Urinary bladder (tissue), 4 donors: Measurements from ENCODE around the gene OOSP4B. TPM values are rescaled to one million over a fixed set of nuclear protein-coding genes. Genes with fewer than 3 reads are reported as not detected.
"Not testable (repeated sequence)": the region's sequence is repeated elsewhere in the genome, so short reads cannot be mapped to it uniquely, and the experiment has no call there.

ENCODE experiments used
- DNase-seq: peaks from one replicate; pipeline ENCODE4 v3.0.0-alpha.2; 2015; ENCODE audit errors: extremely low spot score
- H3K27ac ChIP-seq: one replicate; pipeline ENCODE4 v1.5.1; 2013; ENCODE audit warnings: low read depth, mild to moderate bottlenecking, moderate library complexity
- H3K36me3 ChIP-seq: one replicate; pipeline ENCODE4 v1.6.1; 2013; ENCODE audit warnings: mild to moderate bottlenecking, moderate library complexity; ENCODE audit not compliant: insufficient read depth
- H3K4me1 ChIP-seq: one replicate; pipeline ENCODE4 v1.6.1; 2013; ENCODE audit warnings: mild to moderate bottlenecking, moderate library complexity; ENCODE audit not compliant: insufficient read depth
- H3K4me3 ChIP-seq: one replicate; pipeline ENCODE4 v1.5.1; 2013; ENCODE audit warnings: low read depth, low read length
- WGBS: extraction: QIAGEN DNeasy Blood & Tissue Kit; methylation state at CpG from one replicate; pipeline ENCODE4 v1.1.7; 2013; 5-methylcytosine and 5-hydroxymethylcytosine counted together
- polyA plus RNA-seq: library from polyadenylated mRNA; stranded (reverse); fragments of 200-250 nt; gene quantifications from one replicate; pipeline ENCODE4 v1.2.3, GENCODE V29; 2013
- total RNA-seq: library from RNA; depleted of rRNA; stranded (reverse); fragments of >200 nt; gene quantifications from one replicate; pipeline ENCODE4 v1.2.3, GENCODE V29; 2014
- donor health status: healthy with polysubstance abuse.
- donor health status: healthy.

The OOSP4B gene
- total and polyA plus RNA-seq, 2 donors = not detected

GRCh38 chr11:60018058-60018457 is 1.1 kb downstream of the OOSP4B start:
- no peak overlapping the region for H3K27ac ChIP-seq
- WGBS = 61% methylated on average over 8 of the region's 8 CpGs
- no peaks in the 10 kb centered on the region for H3K36me3 ChIP-seq
- no peak overlapping the region for H3K4me3 ChIP-seq
- DNase-seq = no peak
- H3K4me1 ChIP-seq = no peaks in the 10 kb centered on the region

GRCh38 chr11:60020376-60020775 is 3.4 kb downstream of the OOSP4B start:
- not testable (repeated sequence) for DNase-seq, H3K36me3 ChIP-seq, H3K27ac ChIP-seq, H3K4me1 ChIP-seq, H3K4me3 ChIP-seq
- WGBS = 95% methylated on average over 27 of the region's 27 CpGs

- DNase-seq = no peak
Observed at GRCh38 chr11:60029015-60029632, 12.1 kb downstream of the OOSP4B start.

GRCh38 chr11:60040109-60040508 is 23.1 kb downstream of the OOSP4B start, which contains the start of gene OOSP2:
TSS of gene OOSP2 (plus strand) at chr11:60040409. CDS start at chr11:60040460, 51 bp downstream.
- no peak for DNase-seq
- no peaks in the 10 kb centered on the region for H3K36me3 ChIP-seq
- 79% methylated on average over 8 of the region's 8 CpGs for WGBS

More at GRCh38 chr11:60029015-60029632, 12.1 kb downstream of the OOSP4B start:
- 71% methylated on average over 3 of the region's 3 CpGs for WGBS
- Histone ChIP-seq H3K4me1 (no peaks in the 10 kb centered on the region), H3K27ac (no peak overlapping the region), H3K4me3 (no peak overlapping the region), H3K36me3 (no peaks in the 10 kb centered on the region)

GRCh38 chr11:60050422-60050821 is 33.4 kb downstream of the OOSP4B start:
- H3K27ac ChIP-seq, H3K4me3 ChIP-seq, H3K4me1 ChIP-seq, H3K36me3 ChIP-seq, DNase-seq: not testable (repeated sequence)

More at GRCh38 chr11:60040109-60040508, 23.1 kb downstream of the OOSP4B start, which contains the start of gene OOSP2:
- H3K4me1 ChIP-seq = no peaks in the 10 kb centered on the region
- H3K27ac ChIP-seq = no peak within 1 kb of the TSS
- H3K4me3 ChIP-seq = no peak within 1 kb of the TSS

- WGBS = 80% methylated on average over 3 of the region's 3 CpGs
- H3K4me1 ChIP-seq, H3K36me3 ChIP-seq, H3K4me3 ChIP-seq, DNase-seq, H3K27ac ChIP-seq: not testable (repeated sequence)
Observed at GRCh38 chr11:60050839-60051238, 33.9 kb downstream of the OOSP4B start.

GRCh38 chr11:60056349-60056969 is 39.5 kb downstream of the OOSP4B start, which contains the start of gene MS4A3:
TSS of gene MS4A3 (plus strand) at chr11:60056665. CDS start at chr11:60061161, 4,496 bp downstream.
- no peak for DNase-seq
- Histone ChIP-seq H3K4me3 (no peak within 1 kb of the TSS), H3K36me3 (no peaks in the 10 kb centered on the region), H3K4me1 (no peaks in the 10 kb centered on the region), H3K27ac (no peak within 1 kb of the TSS)
- WGBS = 66% methylated on average over 8 of the region's 8 CpGs

- 83% methylated on average over 3 of the region's 3 CpGs for WGBS
- Histone ChIP-seq H3K36me3 (no peaks in the 10 kb centered on the region), H3K27ac (no peak overlapping the region), H3K4me1 (no peaks in the 10 kb centered on the region), H3K4me3 (no peak overlapping the region)
- no peak for DNase-seq
Observed at GRCh38 chr11:60059052-60059451, 42.1 kb downstream of the OOSP4B start.

GRCh38 chr11:60059521-60060240 is 42.7 kb downstream of the OOSP4B start:
- no peak for DNase-seq
- Histone ChIP-seq H3K36me3 (no peaks in the 10 kb centered on the region), H3K4me3 (no peak overlapping the region), H3K27ac (no peak overlapping the region), H3K4me1 (no peaks in the 10 kb centered on the region)
- WGBS = 94% methylated on average over 4 of the region's 4 CpGs

GRCh38 chr11:60064111-60064510 is 47.1 kb downstream of the OOSP4B start:
- Histone ChIP-seq H3K4me1 (no peaks in the 10 kb centered on the region), H3K4me3 (no peak overlapping the region), H3K27ac (no peak overlapping the region), H3K36me3 (no peaks in the 10 kb centered on the region)
- no peak for DNase-seq
- 68% methylated on average over 1 of the region's 1 CpG for WGBS

- H3K27ac ChIP-seq = no peak overlapping the region
- no peak overlapping the region for H3K4me3 ChIP-seq
- H3K4me1 ChIP-seq = no peaks in the 10 kb centered on the region
- H3K36me3 ChIP-seq = no peaks in the 10 kb centered on the region
- no peak for DNase-seq
- WGBS = 79% methylated on average over 1 of the region's 1 CpG
Observed at GRCh38 chr11:60065801-60066200, 48.8 kb downstream of the OOSP4B start.

GRCh38 chr11:60069450-60069849 is 52.5 kb downstream of the OOSP4B start:
- no peaks in the 10 kb centered on the region for H3K36me3 ChIP-seq
- no peak overlapping the region for H3K4me3 ChIP-seq
- DNase-seq = no peak
- no peak overlapping the region for H3K27ac ChIP-seq
- no peaks in the 10 kb centered on the region for H3K4me1 ChIP-seq
- WGBS = 60% methylated on average over 2 of the region's 2 CpGs

GRCh38 chr11:60071644-60072043 is 54.7 kb downstream of the OOSP4B start:
- H3K27ac ChIP-seq, H3K36me3 ChIP-seq, H3K4me1 ChIP-seq, DNase-seq, H3K4me3 ChIP-seq: not testable (repeated sequence)
- 77% methylated on average over 6 of the region's 6 CpGs for WGBS
